Glomerular visceral epithelial cell (primary cell): ENCODE data around the gene ENAH.
"Not testable (repeated sequence)": the region's sequence is repeated elsewhere in the genome, so short reads cannot be mapped to it uniquely, and the experiment has no call there.

Experiments
- DNase-seq: peaks from one replicate; pipeline ENCODE4 v3.0.0-alpha.2; 2016; ENCODE audit errors: extremely low spot score

Gene ENAH

DNA sequence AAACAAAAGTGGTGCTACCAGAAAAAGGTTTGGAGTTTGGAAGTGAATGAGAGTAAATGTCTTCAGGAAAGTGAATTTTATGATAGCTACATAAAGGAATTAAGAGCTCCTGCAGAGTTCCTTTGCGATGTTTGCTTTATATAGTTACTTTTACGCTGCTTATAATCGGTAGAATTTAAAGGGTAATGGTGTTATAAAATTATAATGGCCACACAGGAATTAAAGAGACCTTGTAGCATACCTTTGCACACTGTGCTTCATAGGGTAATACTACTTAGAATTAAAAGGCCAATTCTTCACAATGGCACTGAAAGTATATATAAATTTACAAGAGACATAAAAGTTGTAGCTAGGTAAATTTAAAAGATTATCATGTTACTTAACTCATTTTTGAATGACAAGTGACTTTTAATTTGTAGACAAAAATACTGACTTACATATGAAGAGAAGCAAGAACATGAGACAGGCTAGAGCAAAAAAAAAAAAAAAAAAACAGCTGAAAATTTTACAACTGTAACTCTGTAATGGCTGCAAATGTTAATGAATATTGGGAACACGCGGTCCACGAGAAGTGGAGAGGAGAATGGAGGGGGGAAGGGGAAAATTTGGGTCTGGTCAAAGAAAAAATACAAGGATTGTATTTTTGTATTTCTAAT, 159.2 kb downstream of the ENAH start:
- DNase-seq, result no peak

DNA sequence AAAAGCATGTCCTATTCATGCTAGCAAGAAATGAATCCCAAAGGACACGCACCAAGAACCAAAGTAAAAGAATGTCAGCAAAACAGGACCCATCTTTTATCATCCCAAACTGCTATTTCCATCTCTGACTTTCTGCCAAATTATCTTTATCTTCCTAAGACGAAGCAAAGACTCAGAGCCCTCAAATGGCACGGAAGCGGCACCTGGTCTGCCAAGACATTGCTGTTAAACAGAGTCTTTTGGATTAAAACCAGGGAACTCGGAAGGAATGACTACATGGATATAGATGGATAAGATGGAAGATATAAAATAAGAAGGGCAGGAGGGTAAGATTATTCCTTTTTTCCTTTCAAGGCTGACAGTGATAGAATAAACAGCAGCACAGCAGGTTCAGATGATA, 164.2 kb downstream of the ENAH start:
- no peak for DNase-seq

DNA sequence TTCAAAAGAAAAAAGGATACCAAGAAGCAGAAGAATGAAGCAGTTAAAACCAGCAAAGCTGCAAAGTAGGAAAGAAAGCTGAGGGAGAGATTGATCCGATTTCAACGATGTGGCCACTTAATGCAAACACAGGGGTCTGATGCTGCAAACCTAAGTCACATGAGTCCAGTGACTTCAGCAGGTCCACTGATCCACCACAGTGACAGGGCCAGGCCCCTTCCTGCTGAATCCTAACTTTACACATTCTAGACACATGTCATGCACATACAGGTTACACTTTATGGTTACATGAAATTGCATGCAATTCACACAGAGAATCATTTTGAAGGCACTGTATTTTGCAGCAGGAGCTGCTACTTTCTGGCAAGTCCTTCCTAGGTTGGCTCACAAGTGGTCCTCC, 166.1 kb downstream of the ENAH start:
- DNase-seq, result no peak

DNA sequence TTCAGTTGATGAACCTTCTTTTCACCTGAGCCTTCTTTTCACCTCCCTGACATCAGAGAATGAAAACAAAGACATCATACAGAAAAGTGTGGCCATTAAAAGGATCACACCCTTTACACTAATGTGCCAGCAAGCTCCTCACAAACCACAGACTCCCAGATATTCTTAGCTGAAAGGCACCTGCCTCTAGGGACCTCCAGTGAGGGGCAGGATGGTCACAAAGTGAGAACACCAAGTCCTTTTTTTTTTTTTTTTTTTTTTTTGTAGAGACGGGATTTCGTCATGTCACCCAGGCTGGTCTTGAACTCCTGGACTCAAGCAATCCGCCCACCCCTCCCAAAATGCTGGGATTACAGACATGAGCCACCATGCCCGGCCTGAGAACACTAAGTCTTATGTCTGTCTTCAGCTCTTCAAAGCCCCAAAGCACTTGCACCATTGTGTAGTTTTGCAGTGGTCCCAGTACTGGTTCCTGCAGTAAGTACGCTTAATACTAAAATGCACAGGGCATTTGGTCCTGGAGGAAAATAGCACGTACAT, 166.9 kb downstream of the ENAH start:
- DNase-seq, result no peak

DNA sequence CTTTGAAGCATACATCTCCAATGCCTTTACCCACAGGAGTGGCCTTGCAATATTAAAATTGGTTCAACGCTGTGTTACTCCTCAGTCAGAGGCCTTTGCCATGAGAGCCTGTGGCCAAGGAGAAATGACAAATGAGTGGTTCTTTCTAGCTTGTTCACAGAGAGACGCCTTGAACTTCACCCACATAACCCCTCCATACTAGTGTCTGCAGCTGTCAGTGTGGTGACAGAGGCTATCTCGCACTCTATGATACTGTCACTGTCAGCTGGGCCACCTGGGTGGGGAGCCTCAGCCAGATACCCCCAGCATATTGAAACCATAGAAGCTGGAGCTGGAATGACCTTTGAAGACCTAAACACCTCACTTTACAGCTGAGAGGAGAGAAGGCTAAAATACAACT, 167.7 kb downstream of the ENAH start:
- no peak for DNase-seq

DNA sequence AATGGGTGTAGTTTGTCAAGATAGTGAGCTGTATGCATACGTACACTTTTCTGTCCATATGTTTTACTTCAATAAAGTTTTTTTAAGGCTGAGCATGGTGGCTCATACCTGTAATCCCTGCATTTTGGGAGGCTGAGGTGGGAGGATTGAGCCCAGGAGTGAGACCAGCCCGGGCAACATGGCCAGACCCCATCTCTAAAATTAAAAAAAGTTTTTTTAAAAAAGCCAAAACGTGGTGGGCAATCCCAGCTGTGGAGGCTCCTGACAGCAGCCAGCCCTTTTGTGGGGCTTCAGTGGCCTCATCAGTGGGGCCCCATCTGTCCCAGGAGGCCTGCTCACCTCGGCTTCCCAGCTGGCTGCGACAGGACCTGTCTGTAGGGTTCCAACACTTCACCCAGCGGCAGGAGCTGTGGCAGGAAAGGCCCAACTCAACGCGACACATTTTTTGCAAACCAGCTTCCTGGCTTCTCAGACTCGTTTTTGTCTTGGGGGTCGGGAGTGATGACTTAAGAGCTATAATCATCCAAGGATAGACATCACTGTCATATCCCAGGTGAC, 168.2 kb downstream of the ENAH start:
- DNase-seq, result no peak

DNA sequence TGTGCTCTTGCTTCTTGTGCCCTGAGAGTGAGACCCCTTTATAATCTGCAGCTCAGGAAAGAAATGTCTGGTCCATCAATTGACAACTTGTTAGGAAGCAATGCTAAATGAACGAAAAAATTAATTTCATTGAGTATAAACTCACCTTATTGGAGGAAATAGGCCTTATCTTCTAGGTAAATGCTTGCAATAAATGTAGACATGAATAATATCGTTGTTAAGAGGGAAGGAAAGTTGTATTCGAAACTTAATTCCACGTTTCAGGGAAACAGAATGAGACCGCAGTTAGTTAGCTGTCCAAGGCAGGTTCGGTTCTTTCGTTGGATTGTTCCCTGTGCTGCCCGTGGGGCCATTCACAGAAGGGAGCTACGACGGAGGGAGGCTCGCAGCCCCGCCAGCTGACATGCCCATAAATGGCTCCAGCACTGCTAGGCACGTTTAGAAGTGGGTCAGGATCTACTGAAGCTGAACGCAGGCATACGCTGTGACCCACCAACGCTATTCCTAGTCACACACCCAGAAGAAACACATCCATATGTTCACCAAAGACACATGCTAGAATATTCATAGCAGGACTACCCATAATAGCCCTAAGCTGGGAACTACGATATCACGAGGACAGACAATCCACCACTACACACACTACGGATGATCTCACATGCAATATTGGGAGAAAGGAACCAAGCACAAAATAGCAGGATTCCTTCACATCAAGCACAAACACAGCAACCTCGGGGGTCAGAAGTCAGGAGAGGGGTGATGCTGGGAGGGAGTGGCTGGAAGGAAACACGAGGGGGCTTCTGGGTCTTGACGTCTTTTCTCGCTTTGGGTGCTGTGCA, 168.9 kb downstream of the ENAH start:
- DNase-seq, result no peak

DNA sequence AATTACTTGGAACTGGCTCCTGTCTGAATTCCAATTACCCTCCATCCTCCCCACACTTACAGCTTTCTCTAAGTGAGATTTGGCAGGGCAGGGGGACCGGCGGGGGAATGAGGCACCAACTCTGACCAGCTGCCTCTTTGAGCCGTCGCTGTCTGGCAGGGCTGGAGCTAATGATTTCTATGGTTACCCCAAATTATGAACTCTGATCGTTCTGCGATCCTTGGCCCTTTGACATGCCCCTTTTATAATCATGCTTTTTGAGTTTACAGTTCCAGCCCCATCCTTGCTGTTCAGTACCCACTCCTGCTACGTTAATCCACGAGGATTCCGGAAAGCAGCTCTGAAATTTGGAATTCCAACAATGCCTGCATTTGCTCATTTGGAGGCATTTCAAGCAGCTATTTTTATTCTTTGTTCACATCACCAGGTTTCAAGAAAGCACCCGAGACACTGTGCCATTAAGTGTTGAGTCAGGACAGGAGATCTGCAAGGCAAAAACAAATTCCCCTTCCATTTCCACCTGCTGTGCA, 170.4 kb downstream of the ENAH start:
- DNase-seq, result no peak

DNA sequence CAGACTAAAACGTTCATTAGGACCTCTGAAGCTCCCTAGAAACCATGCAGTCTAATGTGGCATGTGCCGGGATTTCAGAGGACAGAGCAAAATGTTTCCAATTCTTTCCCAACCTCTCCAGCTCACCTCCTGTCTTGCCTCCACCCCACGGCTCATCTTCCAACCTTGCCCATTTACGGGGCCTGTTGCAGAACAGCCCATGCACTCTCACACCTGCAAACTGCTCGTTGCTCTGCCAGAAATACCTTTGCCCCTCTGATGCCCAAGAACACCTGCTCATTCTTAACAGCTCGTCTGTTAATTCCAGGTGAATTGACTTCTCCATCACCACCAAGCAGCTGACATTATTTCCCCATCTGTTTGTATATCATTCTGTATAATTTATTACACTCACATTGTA, 171.2 kb downstream of the ENAH start:
- DNase-seq, result no peak

DNA sequence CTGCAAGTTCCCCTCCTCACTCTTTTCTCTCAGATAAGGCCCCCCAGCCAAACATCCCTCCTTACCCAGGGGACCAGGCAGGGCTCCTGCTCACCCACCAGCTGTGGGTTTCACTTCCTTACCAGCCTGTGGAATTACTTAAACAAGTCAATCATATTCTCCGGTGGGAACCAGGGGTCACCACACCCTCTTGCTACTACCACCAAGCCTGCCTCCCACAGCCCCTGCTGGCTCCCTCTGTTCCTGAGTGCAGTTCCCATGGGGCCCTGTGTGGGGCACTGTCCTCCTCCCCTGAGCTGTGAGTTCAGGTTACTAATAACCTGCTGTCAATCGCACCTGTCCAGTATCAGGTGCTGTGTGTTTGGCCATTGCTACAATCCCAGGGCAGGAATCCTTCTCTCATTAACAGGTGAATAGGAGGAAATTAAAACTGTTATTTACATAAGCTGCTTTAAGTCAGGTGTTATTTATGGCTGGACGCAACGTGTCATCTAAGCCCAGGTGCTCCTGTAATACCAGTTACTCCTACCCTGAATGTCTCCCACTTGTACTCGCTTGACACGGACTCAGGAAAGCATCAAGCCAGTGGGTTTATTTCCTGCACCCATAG, 172.0 kb downstream of the ENAH start:
- DNase-seq, result peak; percentile 58

DNA sequence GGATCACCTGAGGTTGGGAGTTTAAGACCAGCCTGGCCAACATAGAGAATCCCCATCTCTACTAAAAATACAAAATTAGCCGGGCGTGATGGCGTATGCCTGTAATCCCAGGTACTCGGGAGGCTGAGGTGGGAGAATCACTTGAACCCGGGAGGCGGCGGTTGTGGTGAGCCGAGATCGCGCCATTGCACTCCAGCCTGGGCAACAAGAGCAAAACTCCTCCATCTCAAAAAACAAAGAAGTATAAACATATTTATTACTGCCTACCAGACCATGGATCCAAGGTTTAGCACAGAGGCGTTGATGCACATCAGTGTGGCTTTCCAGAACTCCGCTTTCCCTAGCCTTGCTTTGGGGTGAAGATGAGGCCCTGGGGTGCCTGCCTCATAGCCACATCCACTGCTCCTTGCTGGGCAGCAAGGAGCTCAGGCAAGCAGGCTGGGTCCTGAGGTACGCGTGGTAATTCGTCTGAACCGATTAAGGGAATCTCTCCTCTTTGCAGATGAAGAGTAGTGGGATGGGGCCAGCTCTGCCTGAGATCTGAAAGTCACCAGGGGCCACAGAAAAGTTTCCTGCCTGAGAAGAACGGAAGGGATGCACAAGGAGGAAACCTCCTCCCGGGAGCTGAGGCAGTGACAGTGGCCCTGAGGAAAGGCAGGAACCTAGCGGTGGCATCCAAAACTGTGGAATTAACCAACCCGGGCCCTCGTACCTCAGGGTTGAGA, 172.8 kb downstream of the ENAH start:
- no peak for DNase-seq

DNA sequence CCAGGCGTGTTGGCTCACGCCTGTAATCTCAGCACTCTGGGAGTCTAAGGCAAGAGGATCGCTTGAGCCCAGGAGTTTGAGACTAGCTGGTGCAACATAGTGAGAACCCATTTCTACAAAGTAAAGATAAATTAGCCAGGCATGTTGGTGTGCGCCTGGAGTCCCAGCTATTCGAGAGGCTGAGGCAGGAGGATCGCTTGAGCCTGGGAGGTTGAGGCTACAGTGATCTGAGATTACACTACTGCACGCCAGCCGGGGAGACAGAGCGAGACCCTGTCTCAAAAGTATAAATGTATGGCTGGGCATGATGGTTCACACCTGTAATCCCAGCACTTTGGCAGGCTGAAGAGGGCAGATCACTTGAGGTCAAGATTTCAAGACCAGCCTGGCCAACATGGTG, 173.6 kb downstream of the ENAH start:
- no peak for DNase-seq

DNA sequence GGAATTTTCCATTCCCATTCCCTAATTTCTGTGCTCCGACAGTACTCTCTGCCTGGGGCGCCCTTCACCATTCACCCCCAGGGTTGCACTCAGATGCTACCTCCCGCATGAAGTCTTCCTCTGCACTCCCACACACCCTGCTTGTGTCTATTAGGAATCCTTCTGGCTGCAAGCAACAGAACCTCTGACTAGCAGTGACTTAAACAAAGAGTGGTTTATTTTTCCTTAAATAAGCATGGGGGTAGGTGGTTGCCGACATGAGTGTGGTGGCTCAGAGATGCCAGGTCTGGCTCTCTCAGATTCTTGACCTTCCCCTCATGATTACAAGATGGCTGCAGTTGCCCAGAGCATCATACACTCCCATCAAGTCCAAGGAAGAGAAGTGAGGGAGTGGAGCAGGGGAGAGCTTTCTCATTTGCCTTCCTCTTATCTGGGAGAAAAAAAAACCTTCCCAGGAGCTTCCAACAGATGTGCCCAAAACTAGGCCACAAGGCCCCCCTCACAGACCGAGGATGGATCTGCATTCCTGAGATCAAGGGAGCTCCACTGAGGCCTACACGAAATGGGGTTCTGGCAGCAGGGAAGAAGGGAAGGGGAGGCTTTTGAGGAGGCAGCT, 175.5 kb downstream of the ENAH start:
- DNase-seq, result no peak

DNA sequence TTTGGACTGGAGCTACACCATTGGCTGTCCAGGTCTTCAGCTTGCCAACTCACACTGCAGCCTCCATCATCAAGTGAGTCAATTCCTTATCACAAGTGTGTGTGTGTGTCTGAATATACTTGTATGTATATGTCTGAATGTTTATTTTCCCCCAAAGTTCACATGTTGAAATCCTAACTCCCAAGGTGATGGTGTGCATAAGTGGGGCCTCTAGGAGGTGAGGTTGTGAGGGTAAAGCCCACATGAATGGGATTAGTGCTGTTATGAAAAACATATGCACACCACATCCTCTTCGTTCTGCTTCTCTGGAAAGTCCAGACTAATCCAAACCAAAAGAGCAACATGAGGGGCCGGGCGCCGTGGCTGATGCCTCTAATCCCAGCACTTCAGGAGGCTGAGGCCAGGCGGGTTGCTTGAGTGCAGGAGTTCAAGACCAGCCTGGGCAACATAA, 176.4 kb downstream of the ENAH start:
- DNase-seq, result no peak

DNA sequence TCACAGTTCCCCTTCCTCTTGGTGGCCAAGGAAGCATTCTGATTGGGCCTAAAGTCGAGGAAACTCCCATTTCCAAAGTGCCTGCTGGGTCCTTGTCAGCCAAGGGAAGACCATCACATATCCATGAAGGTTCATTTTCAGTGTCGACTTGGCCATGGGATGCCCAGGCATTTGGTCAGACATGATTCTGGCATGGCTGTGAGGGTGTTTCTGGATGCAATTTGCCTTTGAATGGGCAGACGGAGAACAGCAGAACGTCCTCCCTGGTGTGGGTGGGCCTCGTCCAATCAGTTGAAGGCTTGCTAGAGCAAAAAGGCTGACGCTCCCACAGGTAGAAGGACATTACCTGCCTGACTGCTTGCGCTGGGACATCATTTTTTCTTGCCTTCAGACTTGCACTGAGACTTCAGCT, 176.8 kb downstream of the ENAH start:
- no peak for DNase-seq

DNA sequence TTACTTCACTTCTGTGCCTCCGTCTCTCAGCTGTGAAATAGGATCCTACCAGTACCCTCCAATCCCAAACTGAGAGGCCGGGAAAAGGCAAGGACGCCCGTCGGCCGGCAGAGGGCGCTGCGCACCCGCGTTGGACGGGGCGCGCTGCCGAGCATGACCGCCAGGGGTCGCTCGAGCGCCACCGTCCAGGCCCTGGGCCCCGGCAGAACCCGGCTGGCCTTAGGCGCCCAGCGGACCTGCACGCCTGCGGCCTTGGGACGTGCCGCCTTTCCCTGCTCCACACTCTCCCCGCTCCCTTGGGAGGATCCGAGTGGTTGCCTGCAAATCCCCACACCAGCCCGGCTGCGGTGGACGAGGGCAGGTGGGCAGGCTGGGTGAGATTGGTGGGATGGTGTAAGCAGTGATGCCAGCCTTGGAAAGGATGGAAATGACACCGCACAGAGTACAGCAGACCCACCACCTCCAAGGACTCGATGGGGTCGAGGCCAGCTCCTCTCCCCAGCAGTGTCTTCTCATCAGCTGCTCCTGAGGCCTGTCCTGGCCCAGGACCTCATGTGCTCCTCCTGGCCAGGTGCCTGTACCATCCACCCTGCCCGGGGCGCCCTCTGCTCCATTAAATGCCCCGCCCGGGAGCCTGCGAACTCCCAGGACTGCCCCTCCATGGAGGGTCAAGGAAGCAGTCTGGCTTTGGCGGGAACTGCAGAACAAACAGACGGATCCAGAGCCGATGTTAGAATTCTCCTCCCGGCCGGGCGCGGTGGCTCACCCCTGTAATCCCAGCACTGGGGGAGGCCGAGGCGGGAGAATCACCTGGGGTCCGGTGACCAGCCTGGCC, 177.7 kb downstream of the ENAH start:
- DNase-seq, result peak; percentile 77

DNA sequence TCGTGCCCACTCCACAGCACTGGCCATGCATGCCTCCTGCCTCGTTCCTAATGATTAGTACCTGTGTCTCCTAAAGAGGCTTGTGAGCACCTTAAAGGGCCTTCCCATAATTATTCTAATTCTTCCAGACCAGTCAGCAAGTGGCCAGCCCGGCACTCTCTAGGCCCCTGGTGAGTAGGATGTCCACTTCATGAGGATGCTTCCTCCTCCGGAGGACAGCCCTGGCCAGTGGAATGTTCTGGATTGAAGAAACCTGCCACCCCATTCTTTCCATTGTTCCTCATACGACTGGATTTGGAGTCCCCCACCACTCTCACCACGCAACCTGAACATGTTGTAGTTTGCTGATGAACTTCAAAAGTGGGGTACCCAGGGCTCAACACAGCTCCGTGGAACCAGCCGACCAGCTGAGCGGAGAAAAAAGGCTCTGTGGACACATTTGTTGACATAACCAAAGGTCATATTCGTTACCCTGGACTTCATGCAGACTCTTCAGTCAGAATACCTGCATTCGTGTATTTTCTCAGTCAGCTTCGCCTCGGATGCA, 178.4 kb downstream of the ENAH start:
- no peak for DNase-seq

DNA sequence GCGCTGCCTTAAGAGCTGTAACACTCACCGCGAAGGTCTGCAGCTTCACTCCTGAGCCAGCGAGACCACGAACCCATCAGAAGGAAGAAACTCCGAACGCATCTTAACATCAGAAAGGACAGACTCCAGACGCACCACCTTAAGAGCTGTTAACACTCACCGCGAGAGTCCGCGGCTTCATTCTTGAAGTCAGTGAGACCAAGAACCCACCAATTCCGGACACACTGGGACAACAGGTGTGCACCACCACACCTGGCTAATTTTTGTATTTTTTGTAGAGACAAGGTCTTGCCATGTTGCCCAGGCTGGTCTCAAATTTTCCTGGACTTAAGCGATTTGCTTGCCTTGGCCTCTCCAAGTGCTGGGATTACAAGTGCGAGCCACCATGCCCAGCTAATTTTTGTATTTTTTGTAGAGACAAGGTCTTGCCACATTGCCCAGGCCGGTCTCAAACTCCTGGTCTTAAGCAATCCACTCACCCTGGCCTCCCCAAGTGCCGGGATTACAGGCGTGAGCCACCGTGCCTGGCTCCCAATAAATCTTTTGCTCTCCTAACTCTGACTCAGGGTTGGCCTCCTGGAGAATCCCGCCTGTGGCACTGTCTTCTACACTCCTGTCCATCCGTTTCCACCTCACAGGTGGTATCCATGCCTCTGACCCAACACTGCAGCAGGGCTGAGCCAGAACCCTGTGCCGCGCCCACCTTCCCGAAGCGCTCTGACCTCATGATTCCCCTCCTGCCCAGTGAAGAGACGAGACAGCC, 179.1 kb downstream of the ENAH start:
- not testable (repeated sequence) for DNase-seq

DNA sequence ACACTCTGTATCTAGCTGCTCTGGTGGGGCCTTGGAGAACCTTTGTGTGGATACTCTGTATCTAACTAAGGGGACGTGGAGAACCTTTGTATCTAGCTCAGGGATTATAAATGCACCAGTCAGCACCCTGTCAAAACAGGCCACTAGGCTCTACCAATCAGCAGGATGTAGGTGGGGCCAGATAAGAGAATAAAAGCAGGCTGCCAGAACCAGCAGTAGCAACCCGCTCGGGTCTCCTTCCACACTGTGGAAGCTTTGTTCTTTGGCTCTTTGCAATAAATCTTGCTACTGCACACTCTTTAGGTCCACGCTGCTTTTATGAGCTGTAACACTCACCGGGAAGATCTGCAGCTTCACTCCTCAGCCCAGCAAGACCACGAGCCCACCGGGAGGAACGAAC, 179.7 kb downstream of the ENAH start:
- DNase-seq, result not testable (repeated sequence)
